DMS79 treated with DMSO at 0.1 percent for 48 hours (cell line): ENCODE results near the gene EDC3.

Experiments
- DNase-seq: peaks from one replicate; lab custom pipeline; 2025; lab: John Stamatoyannopoulos, UW

Gene EDC3

GRCh38 chr15:74624020-74624602 lies 71.7 kb downstream of the EDC3 start:
- DNase-seq: no peak

GRCh38 chr15:74622758-74623157 lies 73.1 kb downstream of the EDC3 start:
- DNase-seq: no peak

GRCh38 chr15:74621936-74622335 lies 73.9 kb downstream of the EDC3 start:
- DNase-seq: no peak

- no peak for DNase-seq
Measured at GRCh38 chr15:74621546-74621920, 74.3 kb downstream of the EDC3 start.

- no peak for DNase-seq
Measured at GRCh38 chr15:74620636-74621545, 74.9 kb downstream of the EDC3 start.

GRCh38 chr15:74619916-74620635 lies 75.7 kb downstream of the EDC3 start:
- no peak for DNase-seq

- DNase-seq: no peak
Measured at GRCh38 chr15:74618841-74619596, 76.8 kb downstream of the EDC3 start.

GRCh38 chr15:74616996-74617395 lies 78.8 kb downstream of the EDC3 start:
- no peak for DNase-seq

- DNase-seq: no peak
Measured at GRCh38 chr15:74616366-74616939, 79.4 kb downstream of the EDC3 start.

- DNase-seq: peak; percentile 69
Measured at GRCh38 chr15:74615508-74616365, 80.1 kb downstream of the EDC3 start, which contains the start of gene CLK3. Gene CLK3, plus strand, starts transcription at chr15:74615836. Its CDS starts 3,361 bp downstream, at chr15:74619197.

GRCh38 chr15:74614744-74615507 lies 80.9 kb downstream of the EDC3 start:
- no peak for DNase-seq

GRCh38 chr15:74613953-74614743 lies 81.7 kb downstream of the EDC3 start:
- DNase-seq: no peak

- no peak for DNase-seq
Measured at GRCh38 chr15:74613089-74613952, 82.5 kb downstream of the EDC3 start.

- no peak for DNase-seq
Measured at GRCh38 chr15:74612677-74613076, 83.1 kb downstream of the EDC3 start.

- DNase-seq: no peak
Measured at GRCh38 chr15:74611834-74612233, 84.0 kb downstream of the EDC3 start.

GRCh38 chr15:74611341-74611740 lies 84.5 kb downstream of the EDC3 start:
- no peak for DNase-seq

GRCh38 chr15:74610302-74610951 lies 85.4 kb downstream of the EDC3 start:
- DNase-seq: no peak

GRCh38 chr15:74609938-74610301 lies 85.9 kb downstream of the EDC3 start:
- no peak for DNase-seq
